ENCODE results near the gene DOK5.

DOK5 gene

DNA sequence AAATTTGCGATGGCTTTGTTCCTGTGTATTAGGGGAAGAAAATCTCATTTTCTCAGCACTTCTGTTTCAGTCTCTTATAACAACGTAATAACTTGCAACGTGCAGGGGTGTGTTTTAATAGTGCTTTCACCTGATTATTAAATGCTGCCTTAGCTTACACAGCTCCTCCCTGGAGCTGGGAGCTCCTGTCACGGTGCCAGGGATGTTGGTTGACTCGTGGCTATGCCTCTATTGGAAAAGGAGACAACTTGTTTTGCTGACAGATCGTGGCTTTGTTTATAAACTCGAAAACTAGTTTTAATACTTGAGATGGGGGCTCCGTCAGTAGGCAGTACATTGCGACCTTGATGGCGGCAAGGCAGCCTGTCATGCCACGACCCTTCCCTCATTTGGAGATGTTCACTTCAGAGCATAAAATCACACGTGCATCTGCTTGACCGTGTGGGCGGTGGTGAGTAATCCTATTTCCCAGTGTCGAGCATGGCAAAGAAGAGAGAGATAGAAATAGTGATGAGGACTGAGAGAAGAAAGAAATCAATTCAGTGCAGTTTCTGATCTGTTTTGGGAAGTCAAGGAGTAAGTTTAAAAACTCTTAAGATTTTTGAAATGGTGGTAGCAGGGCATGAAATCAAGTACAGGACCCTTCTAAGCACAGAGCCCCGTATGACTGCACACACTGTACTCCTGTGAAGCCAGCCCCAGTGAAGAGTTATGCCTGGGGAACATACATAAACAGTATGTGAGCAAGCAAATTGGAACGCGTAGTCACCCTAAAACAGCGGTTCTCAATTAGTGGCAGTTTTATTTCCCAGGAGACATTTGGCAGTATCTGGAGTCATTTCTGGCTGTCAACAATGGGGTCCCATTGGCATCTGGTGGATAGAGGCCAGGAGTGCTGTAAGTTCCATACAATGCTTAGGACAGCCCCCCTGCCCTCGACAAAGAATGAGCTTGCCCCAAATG lies 147.2 kb downstream of the DOK5 start:
- no peak for TF ChIP-seq EZH2phosphoT487 (IDR thresholded peaks at IDR 0.05; ENCODE audit: low read length)
- TF ChIP-seq, protein P1, sequence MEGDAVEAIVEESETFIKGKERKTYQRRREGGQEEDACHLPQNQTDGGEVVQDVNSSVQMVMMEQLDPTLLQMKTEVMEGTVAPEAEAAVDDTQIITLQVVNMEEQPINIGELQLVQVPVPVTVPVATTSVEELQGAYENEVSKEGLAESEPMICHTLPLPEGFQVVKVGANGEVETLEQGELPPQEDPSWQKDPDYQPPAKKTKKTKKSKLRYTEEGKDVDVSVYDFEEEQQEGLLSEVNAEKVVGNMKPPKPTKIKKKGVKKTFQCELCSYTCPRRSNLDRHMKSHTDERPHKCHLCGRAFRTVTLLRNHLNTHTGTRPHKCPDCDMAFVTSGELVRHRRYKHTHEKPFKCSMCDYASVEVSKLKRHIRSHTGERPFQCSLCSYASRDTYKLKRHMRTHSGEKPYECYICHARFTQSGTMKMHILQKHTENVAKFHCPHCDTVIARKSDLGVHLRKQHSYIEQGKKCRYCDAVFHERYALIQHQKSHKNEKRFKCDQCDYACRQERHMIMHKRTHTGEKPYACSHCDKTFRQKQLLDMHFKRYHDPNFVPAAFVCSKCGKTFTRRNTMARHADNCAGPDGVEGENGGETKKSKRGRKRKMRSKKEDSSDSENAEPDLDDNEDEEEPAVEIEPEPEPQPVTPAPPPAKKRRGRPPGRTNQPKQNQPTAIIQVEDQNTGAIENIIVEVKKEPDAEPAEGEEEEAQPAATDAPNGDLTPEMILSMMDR (IDR thresholded peaks at IDR 0.05; ENCODE audit: low read length), result no peak
- TF ChIP-seq EZH2 (optimal IDR thresholded peaks at IDR 0.05; ENCODE audit: low read depth, low read length), result no peak
- no peak overlapping the region for H3K4me3 ChIP-seq (ENCODE audit: low read length)
- no peaks in the 10 kb centered on the region for H3K9me3 ChIP-seq (replicated peaks; ENCODE audit: insufficient read depth, low read length)
- no peaks in the 10 kb centered on the region for H3K9me2 ChIP-seq (replicated peaks; ENCODE audit: insufficient read depth, low read length)
- H3K36me3 ChIP-seq (replicated peaks; ENCODE audit: insufficient read depth, low read length), result no peaks in the 10 kb centered on the region
- H4K20me1 ChIP-seq (ENCODE audit: insufficient read depth, low read length), result no peaks in the 10 kb centered on the region
- DNase-seq, result no peak
- H3K27me3 ChIP-seq (replicated peaks; ENCODE audit: insufficient read depth, low read length), result no peaks in the 10 kb centered on the region
- H3K27ac ChIP-seq (ENCODE audit: low read length), result no peak overlapping the region
- no peaks in the 10 kb centered on the region for H3K79me2 ChIP-seq (ENCODE audit: low read length)
- 0 out of 2 replicates have a peak, but pooled peaks cover 7% of the 10 kb centered on the region for H3K4me1 ChIP-seq (ENCODE audit: low read length)
- H3F3A ChIP-seq (ENCODE audit: insufficient read depth, low read length), result no peaks in the 10 kb centered on the region
- 0 out of 2 replicates have a peak overlapping the region, but pooled peaks have one; percentile 6 for H2AFZ ChIP-seq (ENCODE audit: low read length)
- no peak overlapping the region for H3K4me2 ChIP-seq (ENCODE audit: low read depth, low read length)
- no peak overlapping the region for H3K9ac ChIP-seq (ENCODE audit: low read length)

GRCh38 chr20:54623991-54624569 lies 148.7 kb downstream of the DOK5 start:
- Histone ChIP-seq H3K9me3 (replicated peaks; ENCODE audit: insufficient read depth, low read length) (no peaks in the 10 kb centered on the region), H3K4me2 (ENCODE audit: low read depth, low read length) (no peak overlapping the region), H3K4me3 (ENCODE audit: low read length) (no peak overlapping the region), H3K9ac (ENCODE audit: low read length) (no peak overlapping the region), H3K79me2 (ENCODE audit: low read length) (no peaks in the 10 kb centered on the region), H3K36me3 (replicated peaks; ENCODE audit: insufficient read depth, low read length) (no peaks in the 10 kb centered on the region), H3K4me1 (ENCODE audit: low read length) (0 out of 2 replicates have a peak, but pooled peaks cover 7% of the 10 kb centered on the region), H3K9me2 (replicated peaks; ENCODE audit: insufficient read depth, low read length) (no peaks in the 10 kb centered on the region), H4K20me1 (ENCODE audit: insufficient read depth, low read length) (no peaks in the 10 kb centered on the region), H3F3A (ENCODE audit: insufficient read depth, low read length) (no peaks in the 10 kb centered on the region), H3K27ac (ENCODE audit: low read length) (no peak overlapping the region), H3K27me3 (replicated peaks; ENCODE audit: insufficient read depth, low read length) (no peaks in the 10 kb centered on the region), H2AFZ (ENCODE audit: low read length) (no peak overlapping the region)
- no peak for TF ChIP-seq EZH2 (optimal IDR thresholded peaks at IDR 0.05; ENCODE audit: low read depth, low read length)
- TF ChIP-seq EZH2phosphoT487 (IDR thresholded peaks at IDR 0.05; ENCODE audit: low read length), result no peak
- TF ChIP-seq, protein P1 (IDR thresholded peaks at IDR 0.05; ENCODE audit: low read length), result no peak
- no peak for DNase-seq

DNA sequence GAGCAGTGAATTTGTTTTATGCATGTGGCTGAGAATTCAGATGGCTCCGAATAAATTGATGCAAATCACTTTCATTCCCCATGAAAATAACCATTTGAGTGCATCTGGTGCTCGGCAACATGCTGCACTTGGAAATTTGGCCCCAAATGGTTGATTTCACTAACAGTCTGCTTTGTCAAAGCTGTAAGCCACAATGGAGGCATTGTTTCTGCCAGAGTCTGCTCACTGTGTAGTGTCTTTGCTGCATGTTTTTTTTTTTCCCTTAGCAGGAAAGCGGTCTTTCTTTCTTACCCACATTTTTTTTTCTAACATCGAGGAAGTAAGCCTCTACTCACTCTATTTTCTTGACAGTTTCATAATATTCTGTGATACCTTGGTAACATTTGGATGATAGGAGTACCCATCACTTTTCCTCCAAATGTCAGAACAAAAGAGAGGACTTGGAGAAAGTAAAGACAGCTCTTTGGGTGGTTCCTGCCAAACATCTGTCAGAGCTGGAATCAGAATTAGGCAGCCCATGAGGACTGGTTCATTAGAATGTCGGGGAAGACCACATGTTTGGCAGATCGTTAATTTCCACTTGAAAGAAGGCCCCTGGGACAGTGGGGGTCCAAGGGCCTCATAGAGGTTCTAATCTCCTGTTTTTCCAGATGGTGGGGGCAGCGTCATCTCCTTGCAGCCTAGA lies 149.5 kb downstream of the DOK5 start:
- Histone ChIP-seq H3K79me2 (ENCODE audit: low read length) (no peaks in the 10 kb centered on the region), H3K4me3 (ENCODE audit: low read length) (no peak overlapping the region), H3K4me2 (ENCODE audit: low read depth, low read length) (no peak overlapping the region), H3K4me1 (ENCODE audit: low read length) (no peaks in the 10 kb centered on the region), H2AFZ (ENCODE audit: low read length) (no peak overlapping the region), H4K20me1 (ENCODE audit: insufficient read depth, low read length) (no peaks in the 10 kb centered on the region), H3K27me3 (replicated peaks; ENCODE audit: insufficient read depth, low read length) (no peaks in the 10 kb centered on the region), H3K9me2 (replicated peaks; ENCODE audit: insufficient read depth, low read length) (no peaks in the 10 kb centered on the region), H3K9me3 (replicated peaks; ENCODE audit: insufficient read depth, low read length) (no peaks in the 10 kb centered on the region), H3K9ac (ENCODE audit: low read length) (no peak overlapping the region), H3K36me3 (replicated peaks; ENCODE audit: insufficient read depth, low read length) (no peaks in the 10 kb centered on the region), H3K27ac (ENCODE audit: low read length) (no peak overlapping the region), H3F3A (ENCODE audit: insufficient read depth, low read length) (no peaks in the 10 kb centered on the region)
- no peak for DNase-seq
- TF ChIP-seq EZH2phosphoT487 (IDR thresholded peaks at IDR 0.05; ENCODE audit: low read length), result no peak
- no peak for TF ChIP-seq EZH2 (optimal IDR thresholded peaks at IDR 0.05; ENCODE audit: low read depth, low read length)
